Measurements from ENCODE around the gene ADCY5.

Gene ADCY5

DNA sequence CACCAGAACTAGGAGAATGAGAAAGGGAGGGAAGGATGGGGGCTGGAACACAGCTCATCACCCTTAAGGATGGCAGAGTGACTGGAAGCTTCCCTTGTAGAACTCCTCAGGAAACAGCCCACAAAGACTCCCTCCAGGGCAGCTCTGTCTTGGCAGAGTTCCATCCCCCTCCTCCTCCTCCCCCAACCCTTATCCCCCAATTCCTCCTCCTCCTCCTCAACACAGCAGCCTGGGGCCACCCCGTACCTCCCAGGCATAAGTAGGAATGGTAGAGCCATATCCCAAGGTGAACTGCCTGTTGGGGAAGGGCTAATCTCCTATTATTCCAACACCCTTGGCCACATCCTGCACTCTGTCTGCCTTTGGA lies 38.8 kb downstream of the ADCY5 start:
- TF ChIP-seq, protein P1, sequence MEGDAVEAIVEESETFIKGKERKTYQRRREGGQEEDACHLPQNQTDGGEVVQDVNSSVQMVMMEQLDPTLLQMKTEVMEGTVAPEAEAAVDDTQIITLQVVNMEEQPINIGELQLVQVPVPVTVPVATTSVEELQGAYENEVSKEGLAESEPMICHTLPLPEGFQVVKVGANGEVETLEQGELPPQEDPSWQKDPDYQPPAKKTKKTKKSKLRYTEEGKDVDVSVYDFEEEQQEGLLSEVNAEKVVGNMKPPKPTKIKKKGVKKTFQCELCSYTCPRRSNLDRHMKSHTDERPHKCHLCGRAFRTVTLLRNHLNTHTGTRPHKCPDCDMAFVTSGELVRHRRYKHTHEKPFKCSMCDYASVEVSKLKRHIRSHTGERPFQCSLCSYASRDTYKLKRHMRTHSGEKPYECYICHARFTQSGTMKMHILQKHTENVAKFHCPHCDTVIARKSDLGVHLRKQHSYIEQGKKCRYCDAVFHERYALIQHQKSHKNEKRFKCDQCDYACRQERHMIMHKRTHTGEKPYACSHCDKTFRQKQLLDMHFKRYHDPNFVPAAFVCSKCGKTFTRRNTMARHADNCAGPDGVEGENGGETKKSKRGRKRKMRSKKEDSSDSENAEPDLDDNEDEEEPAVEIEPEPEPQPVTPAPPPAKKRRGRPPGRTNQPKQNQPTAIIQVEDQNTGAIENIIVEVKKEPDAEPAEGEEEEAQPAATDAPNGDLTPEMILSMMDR (IDR thresholded peaks at IDR 0.05) = no peak

DNA sequence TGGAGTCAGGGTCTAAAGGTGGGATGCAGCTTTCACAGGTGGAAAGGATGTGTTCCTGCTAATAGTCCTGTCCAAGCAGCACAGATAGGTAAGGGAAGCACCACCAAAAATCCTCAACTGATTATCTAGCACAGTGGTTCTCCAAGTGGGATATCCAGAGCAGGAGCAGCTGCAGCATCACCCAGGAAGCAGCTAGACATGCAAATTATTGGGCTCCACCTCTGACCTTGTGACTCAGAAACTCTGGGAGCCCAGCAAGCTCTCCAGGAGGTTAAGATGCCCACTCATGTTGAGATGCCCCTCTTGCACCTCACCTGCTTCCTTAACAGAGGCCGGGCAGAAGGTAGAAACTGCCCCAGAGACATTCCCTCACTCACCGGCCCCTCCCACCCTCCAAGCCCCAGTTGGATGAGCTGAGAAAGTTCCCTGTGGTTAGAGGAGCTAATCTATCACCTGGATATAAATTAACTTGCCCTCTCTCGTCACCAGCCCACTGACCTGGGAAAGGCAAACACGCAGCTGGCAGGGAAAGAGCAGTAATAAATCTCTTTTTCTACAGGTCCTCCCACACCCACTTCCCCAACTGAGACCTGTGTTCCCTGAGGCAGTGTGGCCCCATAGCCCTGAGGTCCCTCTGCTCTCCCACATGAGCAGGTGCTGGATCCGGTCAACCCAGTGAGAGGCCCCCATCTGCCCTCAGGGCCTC lies 39.3 kb downstream of the ADCY5 start:
- TF ChIP-seq, protein P1 (IDR thresholded peaks at IDR 0.05) = no peak

DNA sequence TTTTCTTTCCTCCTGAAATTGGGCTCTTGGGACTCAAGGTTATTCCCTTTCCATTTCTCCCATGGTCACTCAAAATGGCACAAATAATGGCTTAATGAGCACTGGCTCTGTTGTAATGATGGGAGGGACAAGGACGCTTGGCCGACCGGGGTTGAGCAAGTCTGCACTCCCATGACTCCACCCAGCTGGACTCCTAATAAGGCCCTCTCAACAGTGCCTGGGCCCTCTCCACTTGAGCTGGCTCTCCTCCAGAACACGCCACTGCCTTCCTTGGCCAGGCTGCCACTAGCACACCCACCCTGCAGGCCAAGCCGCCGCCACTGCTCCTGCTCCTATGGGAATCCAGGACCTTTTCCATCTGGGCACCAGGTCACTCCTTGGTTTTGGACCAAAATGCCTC lies 42.3 kb downstream of the ADCY5 start:
- TF ChIP-seq, protein P1 (IDR thresholded peaks at IDR 0.05) = no peak

DNA sequence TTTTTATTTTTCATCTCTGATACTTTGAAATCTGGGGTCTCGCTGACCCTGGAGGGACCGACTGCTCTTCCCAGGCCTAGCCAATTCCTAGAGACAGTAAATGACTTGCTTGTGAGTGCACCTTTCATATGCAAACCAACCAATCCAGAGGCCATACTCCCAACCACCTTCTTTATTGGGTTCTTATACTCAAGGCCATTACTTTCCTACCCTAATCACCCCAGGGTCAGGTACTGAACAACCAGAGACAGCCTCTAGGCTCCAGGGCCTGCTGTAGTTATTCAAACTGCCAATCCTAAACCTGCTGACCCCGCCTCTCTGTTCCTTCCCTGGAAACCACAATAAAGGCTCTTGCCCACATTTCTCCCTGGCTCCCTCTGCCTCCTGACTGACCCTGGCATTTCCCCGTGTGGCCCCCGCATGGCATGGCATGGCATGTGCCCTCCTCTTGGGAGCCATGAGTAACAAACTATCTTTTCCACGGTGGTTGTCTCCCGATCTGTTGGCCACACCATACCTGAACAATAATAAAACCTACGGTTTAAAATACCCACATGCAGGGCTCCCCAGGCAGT lies 42.9 kb downstream of the ADCY5 start:
- TF ChIP-seq, protein P1 (IDR thresholded peaks at IDR 0.05) = no peak

DNA sequence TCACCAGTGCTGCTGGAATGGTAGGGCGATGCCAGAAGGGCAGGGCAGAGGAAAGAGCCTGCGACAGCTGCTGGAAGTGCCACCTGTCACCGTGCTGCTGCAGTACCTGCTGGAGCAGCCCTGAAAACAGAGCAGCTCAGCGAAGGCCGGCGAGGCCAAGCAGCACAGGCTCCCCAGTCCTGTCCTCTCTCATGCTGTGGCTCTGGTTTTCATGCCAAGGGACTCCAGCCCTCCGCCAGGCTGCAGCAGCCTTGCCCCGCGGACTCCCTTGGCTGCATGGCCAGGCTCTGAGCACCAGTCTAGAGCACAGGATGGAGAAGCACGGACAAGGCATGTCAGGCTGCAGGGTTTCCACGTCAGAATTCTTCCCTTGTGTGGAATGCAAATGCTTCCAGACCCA lies 43.9 kb downstream of the ADCY5 start:
- TF ChIP-seq, protein P1 (IDR thresholded peaks at IDR 0.05) = no peak

DNA sequence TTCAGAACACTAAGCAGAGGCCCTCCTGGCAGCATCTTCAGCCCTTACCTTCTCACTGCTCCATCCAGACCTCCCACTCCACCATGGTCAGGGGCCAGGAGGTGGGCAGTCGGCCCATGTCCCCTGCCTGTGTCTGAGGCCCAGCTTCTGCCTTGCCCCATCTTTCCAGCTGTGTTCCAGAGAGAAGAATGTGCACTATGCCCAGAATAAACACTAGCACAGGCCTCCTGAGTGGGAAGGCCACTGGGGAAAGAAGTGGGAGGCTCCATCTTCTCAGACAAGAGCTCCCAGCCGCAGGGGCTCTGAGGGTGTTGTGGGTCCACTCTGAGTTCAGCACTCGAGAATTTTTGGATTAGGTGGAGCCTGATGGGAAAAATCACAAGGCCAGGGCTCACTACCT lies 44.5 kb downstream of the ADCY5 start:
- TF ChIP-seq, protein P1 (IDR thresholded peaks at IDR 0.05) = no peak

DNA sequence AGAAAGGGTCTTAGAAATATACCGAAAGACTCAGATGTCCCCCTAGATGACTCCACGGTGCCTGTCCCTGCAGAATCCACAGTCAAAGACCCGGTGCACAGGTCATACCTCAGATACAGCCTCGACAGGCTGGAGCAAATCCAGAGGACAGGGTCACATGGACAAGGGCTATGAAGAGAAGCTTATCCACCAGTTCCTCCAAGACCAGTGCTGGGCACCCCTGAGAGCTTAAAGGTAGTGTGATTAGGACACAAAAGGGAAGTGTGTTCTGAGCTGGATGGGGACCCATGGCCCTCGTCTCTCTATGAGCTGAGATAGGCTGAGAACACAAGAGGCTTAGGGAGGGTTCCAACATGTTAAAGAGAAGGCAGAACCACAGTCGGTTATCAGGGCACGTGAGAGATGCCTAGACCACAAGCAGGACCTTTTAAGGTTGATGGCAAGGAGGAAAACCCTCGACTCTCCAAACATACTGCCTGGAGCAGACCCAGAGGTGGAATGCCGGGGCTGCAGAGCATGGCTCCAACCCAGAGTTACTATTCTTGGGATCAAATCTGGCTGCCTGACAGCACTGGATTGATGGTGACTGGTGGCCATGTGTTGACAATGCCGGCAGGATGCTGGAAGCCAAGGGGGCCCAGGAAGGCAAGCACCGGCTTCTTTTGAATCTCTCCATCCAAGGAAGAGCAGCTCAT lies 46.9 kb downstream of the ADCY5 start:
- TF ChIP-seq, protein P1 (IDR thresholded peaks at IDR 0.05) = no peak
